ENCODE results near the gene CHD9NB.
A peak's percentile ranks its signal among the peaks of the same experiment; 100 is the strongest.

The CHD9NB gene

DNA sequence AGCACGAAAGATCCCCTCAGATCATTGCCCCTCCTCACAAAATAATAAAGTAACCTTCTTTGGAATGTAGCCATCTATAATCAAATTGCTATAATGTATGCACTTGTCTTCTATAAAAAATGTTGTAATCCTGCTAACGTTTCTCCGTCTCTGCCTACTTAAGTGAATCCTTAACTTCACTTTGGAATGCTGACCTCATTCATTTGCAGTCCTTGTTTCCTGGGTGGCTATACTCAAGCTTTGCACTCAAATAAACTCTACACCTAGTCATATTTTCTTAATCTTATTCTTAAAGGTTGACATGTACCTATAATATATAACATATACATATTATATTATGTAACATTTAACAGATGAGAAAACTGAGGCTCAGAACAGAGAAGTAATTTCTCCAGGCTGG lies 22.7 kb downstream of the CHD9NB start:
- DNase-seq (ENCODE audit: low spot score) = no peak

DNA sequence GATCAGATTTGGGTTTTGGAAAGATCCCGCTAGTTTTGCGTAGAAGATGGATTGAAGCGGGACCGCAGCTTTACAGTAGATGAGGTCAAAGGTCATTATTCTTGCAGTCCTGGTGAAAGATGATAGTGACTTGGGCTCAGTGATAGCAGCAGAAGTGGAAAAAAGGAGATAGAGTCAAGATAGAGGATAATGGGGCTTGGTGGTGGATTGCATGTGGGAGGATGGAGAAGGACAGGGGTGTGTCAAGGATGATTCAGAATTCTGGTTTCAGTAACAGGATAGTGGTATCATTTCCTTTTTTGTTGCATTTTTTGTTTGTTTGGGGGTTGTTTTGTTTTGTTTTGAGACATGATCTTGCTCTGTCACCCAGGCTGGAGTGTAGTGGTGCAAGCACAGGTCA lies 28.7 kb downstream of the CHD9NB start:
- DNase-seq (ENCODE audit: low spot score) = no peak

DNA sequence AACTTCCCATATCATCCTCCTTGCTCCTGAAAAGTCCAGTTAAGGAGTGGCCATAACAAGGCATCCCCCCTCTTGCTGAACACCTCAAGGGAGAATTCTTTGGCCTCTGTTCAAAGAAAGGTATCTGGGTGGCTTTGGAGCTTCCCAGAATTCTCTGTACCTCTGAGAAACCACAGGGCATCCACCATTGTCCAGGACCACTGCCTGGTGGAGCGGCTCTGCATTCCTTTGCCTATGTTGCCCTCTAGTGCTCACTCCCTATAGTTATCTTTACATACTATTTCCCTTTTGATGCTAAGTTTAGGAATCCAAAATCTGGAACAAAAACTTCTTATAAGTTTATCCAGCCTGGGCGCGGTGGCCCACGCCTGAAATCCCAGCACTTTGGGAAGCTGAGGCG lies 30.3 kb downstream of the CHD9NB start:
- DNase-seq (ENCODE audit: low spot score) = peak; percentile 70

DNA sequence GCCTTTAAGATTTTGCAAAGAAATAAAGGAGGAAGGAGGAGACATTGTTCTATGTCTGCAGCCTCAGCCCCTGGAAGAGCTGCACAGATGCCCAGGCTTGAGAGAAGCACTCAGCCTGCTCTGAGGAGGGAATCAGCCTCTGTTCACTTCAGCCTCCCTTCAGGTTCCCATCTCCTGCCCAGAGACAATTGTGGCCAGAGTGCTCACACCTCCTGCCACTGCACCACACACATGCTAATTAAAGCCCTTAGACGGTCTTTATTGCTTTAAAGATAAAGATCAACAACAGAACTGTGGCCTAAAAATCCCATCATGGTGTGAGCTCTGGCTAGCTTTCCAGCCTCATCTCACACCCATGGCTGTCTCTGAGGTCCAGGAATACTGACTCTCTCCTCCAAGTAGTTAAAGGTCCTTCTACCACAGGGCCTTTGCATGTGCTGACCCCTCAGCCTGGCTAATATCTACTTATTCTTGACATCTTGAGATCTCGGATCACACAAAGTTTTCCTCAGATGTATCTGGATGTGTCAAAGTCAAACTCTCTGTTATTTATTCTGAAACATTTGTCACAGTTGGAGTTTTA lies 33.8 kb downstream of the CHD9NB start:
- no peak for DNase-seq (ENCODE audit: low spot score)

GRCh38 chr16:53014287-53014686 lies 38.4 kb downstream of the CHD9NB start:
- DNase-seq (ENCODE audit: low spot score) = no peak

DNA sequence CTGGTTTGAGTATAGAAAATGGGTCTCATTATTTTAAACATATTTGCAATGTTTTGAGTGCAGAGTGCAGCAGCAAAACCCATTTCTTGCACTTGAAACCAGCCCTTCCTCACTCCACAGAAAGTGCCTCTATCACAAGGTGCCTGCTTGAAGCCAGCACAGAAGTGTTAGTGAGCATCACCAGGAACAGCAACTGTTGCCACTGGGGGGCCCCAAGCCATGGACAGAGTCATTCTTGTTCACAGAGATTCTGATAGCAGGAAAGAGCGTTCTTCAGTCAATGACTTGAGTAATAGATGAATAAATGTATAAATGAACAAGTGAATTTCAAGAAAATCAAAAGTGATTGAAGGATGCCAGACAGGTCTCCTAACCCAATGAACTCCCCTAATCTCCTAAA lies 45.6 kb downstream of the CHD9NB start:
- no peak for DNase-seq (ENCODE audit: low spot score)

DNA sequence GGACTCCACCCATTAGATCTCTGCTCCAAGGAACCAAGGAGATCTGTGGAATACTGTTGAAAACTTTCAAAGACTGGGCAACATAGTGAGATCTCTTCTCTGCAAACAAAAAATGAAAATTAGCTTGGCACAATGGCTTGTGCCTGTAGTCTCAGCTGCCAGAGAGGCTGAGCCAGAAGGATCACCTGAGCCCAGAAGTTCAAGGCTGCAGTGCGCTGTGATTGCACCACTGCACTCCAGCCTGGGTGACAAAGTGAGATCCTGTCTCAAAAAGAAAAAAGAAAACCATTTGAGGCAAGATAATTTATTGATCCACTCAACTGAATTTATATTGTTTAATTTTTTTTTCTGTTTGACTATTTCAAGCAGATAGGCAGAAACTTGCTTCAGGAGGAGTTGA lies 54.8 kb downstream of the CHD9NB start:
- DNase-seq (ENCODE audit: low spot score) = no peak

DNA sequence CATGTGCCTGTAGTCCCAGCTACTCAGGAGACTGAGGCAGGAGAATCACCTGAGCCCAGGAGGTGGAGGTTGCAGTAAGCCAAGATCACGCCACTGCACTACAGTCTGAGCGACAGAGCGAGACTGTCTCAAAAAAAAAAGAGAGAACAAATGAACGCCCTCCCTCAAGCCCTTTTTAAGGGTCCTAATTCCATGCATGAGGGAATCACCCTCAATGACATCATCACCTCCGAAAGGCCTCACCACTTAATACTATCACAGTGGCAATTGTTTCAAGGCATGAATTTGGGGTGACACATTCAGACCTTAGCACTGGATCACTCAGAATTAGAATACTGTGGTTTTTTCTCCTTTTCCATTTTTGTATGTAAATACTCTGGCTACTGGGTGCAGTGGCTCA lies 57.8 kb downstream of the CHD9NB start:
- no peak for DNase-seq (ENCODE audit: low spot score)

DNA sequence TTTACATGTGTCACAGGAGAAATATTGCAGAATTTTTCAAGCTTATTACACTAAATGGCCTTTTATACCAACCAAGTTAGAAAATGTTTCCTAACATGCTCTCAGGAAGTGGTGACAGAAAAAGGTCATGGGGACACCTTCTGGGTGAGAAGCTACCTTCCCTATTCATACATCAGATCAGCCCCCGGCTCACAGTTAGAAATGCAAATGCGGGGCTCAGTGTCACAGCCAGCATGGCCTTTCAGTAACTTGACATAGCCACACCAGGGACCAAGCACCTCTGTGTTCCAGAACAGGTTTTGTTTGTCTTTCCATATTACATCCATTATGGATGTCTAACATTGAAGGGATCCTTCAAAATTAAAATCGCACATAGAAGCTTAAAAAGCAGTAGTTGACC lies 59.5 kb downstream of the CHD9NB start:
- DNase-seq (ENCODE audit: low spot score) = no peak

DNA sequence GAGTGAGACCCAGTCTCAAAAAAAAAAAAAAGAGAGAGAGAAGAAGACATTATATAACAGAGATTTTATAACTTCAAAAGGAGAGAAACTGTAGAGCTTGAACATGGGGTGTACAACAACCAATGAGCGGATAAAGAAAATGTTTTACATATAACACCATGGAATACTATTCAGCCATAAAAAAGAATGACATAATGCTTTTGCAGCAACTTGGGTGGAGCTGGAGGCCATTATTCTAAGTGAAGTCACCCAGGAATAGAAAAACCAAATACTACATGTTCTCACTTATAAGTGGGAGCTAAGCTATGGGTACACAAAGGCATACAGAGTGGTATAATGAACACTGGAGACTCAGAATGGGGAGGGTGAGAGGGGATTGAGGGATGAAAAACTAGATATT lies 61.1 kb downstream of the CHD9NB start:
- DNase-seq (ENCODE audit: low spot score) = no peak

Data from left forelimb (tissue), 1 donor.